OCI-LY1 (cell line): ENCODE measurements around the gene COA8.

Experiments
- H2AFZ ChIP-seq: fragments of 200-600 bp; sonication (generic), shearing (Covaris generic); 2 replicates; pipeline ENCODE4 v1.6.0; 2014; ENCODE audit warnings: antibody characterized with exemption, mild to moderate bottlenecking, low read length
- H3F3A ChIP-seq: fragments of 200-600 bp; sonication (generic), shearing (Covaris generic); 2 replicates; pipeline ENCODE4 v1.6.0; 2014; ENCODE audit warnings: mild to moderate bottlenecking, antibody characterized with exemption, low read length, moderate library complexity; ENCODE audit not compliant: insufficient read depth
- H3K27ac ChIP-seq: fragments of 200-600 bp; sonication (generic); 2 replicates; pipeline ENCODE4 v1.5.1; 2014; ENCODE audit warnings: low read length, mixed run types, mild to moderate bottlenecking, low read depth; ENCODE audit not compliant: poor library complexity, severe bottlenecking
- H3K27me3 ChIP-seq: fragments of 200-600 bp; sonication (generic); 2 replicates; pipeline ENCODE4 v1.6.0; 2014; ENCODE audit warnings: antibody characterized with exemption, mild to moderate bottlenecking, low read length, moderate library complexity; ENCODE audit not compliant: insufficient read depth
- H3K36me3 ChIP-seq: fragments of 200-600 bp; sonication (generic); 2 replicates; pipeline ENCODE4 v1.6.1; 2014; ENCODE audit warnings: mild to moderate bottlenecking, antibody characterized with exemption, low read length, moderate library complexity, mixed read lengths; ENCODE audit not compliant: insufficient read depth
- H3K4me1 ChIP-seq: fragments of 200-600 bp; sonication (generic); 2 replicates; pipeline ENCODE4 v1.5.1; 2014; ENCODE audit warnings: mild to moderate bottlenecking, low read length, moderate library complexity; ENCODE audit not compliant: insufficient read depth, severe bottlenecking
- H3K4me2 ChIP-seq: fragments of 200-600 bp; sonication (generic), shearing (Covaris generic); 2 replicates; pipeline ENCODE4 v1.6.1; 2014; ENCODE audit warnings: low read length
- H3K4me3 ChIP-seq: fragments of 200-600 bp; sonication (generic); 2 replicates; pipeline ENCODE4 v1.5.1; 2014; ENCODE audit warnings: low read length, low read depth, mild to moderate bottlenecking, mixed read lengths; ENCODE audit not compliant: poor library complexity, severe bottlenecking
- H3K79me2 ChIP-seq: fragments of 200-600 bp; shearing (Covaris generic); 2 replicates; pipeline ENCODE4 v1.6.1; 2016; ENCODE audit warnings: mixed run types, low read length, mixed read lengths; ENCODE audit not compliant: insufficient read depth
- H3K9ac ChIP-seq: fragments of 200-600 bp; sonication (generic), shearing (Covaris generic); 2 replicates; pipeline ENCODE4 v1.6.1; 2014; ENCODE audit warnings: mild to moderate bottlenecking, low read length, mixed read lengths
- H3K9me2 ChIP-seq: fragments of 200-600 bp; sonication (generic), shearing (Covaris generic); 2 replicates; pipeline ENCODE4 v1.6.1; 2014; ENCODE audit warnings: low read depth, mild to moderate bottlenecking, low read length, mixed read lengths
- H3K9me3 ChIP-seq: fragments of 200-600 bp; shearing (Covaris generic); 2 replicates; pipeline ENCODE4 v1.6.1; 2014; ENCODE audit warnings: low read length, mixed read lengths
- H4K20me1 ChIP-seq: fragments of 200-600 bp; sonication (generic), shearing (Covaris generic); 2 replicates; pipeline ENCODE4 v1.6.0; 2016; ENCODE audit warnings: mild to moderate bottlenecking, low read length; ENCODE audit not compliant: insufficient read depth
- EZH2 ChIP-seq: fragments of 200-600 bp; sonication (generic), shearing (Covaris generic); IDR thresholded peaks from 2 replicates; pipeline ENCODE4 v1.8.0; 2017; ENCODE audit warnings: borderline replicate concordance, mixed run types, mild to moderate bottlenecking, antibody characterized with exemption, low read length, moderate library complexity, mixed read lengths
- TF ChIP-seq, protein P1 (sequence below): fragments of 200-600 bp; sonication (generic), shearing (Covaris generic); IDR thresholded peaks from 2 replicates; pipeline ENCODE4 v1.5.1; 2017; ENCODE audit warnings: mild to moderate bottlenecking, antibody characterized with exemption, low read length, moderate library complexity, mixed read lengths

COA8 gene

DNA sequence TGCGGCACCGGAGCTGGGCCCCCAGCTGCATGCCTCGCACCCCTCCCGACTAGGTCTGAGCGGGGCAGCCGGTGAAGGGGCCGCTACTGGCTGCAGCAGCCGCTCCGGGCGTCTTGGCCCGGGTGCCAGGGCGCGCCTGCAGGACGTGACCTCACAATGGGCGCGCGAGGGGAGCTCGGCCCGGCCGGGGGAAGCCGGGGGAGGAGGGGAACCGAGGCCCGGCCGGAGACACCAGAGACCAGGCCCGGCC lies 656 bp upstream of the COA8 start:
- Histone ChIP-seq H3K36me3 (peaks cover 38% of the 10 kb centered on the region), H3K9me3 (no peaks in the 10 kb centered on the region), H3K79me2 (peaks cover 73% of the 10 kb centered on the region), H2AFZ (no peak overlapping the region), H3K4me1 (peaks cover 41% of the 10 kb centered on the region), H3K4me3 (peak overlapping the region; percentile 82), H3K27ac (peak overlapping the region; percentile 47), H3F3A (no peaks in the 10 kb centered on the region), H3K27me3 (no peaks in the 10 kb centered on the region), H3K9ac (peak overlapping the region; percentile 82), H3K4me2 (peak overlapping the region; percentile 100), H3K9me2 (no peaks in the 10 kb centered on the region), H4K20me1 (no peaks in the 10 kb centered on the region; the same call in 1 of the 2 replicates)
- TF ChIP-seq, protein P1, sequence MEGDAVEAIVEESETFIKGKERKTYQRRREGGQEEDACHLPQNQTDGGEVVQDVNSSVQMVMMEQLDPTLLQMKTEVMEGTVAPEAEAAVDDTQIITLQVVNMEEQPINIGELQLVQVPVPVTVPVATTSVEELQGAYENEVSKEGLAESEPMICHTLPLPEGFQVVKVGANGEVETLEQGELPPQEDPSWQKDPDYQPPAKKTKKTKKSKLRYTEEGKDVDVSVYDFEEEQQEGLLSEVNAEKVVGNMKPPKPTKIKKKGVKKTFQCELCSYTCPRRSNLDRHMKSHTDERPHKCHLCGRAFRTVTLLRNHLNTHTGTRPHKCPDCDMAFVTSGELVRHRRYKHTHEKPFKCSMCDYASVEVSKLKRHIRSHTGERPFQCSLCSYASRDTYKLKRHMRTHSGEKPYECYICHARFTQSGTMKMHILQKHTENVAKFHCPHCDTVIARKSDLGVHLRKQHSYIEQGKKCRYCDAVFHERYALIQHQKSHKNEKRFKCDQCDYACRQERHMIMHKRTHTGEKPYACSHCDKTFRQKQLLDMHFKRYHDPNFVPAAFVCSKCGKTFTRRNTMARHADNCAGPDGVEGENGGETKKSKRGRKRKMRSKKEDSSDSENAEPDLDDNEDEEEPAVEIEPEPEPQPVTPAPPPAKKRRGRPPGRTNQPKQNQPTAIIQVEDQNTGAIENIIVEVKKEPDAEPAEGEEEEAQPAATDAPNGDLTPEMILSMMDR, result no peak
- TF ChIP-seq EZH2, result no peak

DNA sequence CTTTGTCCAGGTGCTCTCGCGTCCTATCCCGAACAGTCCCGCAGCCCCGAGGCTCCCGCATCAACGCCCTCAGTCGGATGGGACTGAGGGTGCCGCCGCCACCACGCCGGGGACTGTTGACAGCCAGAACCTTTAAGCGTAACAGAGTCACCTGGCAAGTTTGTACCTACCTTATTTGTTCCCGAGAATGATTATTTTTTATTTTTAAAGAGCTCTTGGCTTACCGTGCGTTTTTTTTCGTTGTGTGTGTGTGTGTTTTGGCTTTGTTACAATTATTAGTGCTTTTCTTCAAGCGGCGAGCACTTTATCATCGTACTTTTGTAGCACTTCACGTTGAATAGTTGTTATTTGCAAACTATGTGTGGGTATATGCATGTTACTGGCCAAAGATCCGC lies 463 bp downstream of the COA8 start:
- Histone ChIP-seq H3K4me3 (peak overlapping the region; percentile 82), H3K9me2 (no peaks in the 10 kb centered on the region), H3K4me2 (peak overlapping the region; percentile 100), H4K20me1 (no peaks in the 10 kb centered on the region; the same call in 1 of the 2 replicates), H3K79me2 (peaks cover 75% of the 10 kb centered on the region), H2AFZ (peak overlapping the region; percentile 56; the same call in 1 of the 2 replicates), H3K4me1 (peaks cover 45% of the 10 kb centered on the region), H3F3A (no peaks in the 10 kb centered on the region), H3K9ac (peak overlapping the region; percentile 82), H3K27ac (peak overlapping the region; percentile 47), H3K9me3 (no peaks in the 10 kb centered on the region), H3K36me3 (peaks cover 28% of the 10 kb centered on the region), H3K27me3 (no peaks in the 10 kb centered on the region)
- no peak for TF ChIP-seq EZH2
- TF ChIP-seq, protein P1, result no peak

DNA sequence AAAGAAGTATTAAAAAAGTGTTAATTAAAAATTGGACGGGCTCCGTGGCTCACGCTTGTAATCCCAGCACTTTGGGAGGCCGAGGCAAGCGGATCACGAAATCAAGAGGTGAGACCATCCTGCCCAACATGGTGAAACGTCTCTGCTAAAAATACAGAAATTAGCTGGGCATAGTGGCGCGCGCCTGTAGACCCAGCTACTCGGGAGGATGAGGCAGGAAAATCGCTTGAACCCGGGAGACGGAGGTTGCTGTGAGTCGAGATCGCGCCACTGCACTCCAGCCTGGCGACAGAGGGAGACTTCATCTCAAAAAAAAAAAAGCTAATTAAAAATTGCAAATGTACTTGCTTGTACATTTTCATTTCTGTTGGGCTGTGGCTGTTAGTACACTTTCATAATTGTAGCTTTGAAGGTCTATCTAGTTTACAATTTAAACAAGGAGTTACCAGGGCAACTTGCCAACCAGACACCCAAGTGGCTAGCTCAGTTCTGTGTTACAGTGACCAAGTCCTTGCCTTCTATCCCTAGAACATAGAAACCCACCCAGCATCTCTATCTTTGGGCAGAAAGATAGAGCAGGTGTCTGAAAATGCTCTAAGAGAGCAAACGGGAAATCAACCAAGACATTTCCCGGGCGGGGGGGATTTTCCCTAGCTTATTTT lies 1.2 kb downstream of the COA8 start:
- H3F3A ChIP-seq, result no peaks in the 10 kb centered on the region

More for the DNA sequence above, 1.2 kb downstream of the COA8 start:
- H3K27ac ChIP-seq, result peak overlapping the region; percentile 47
- peak overlapping the region; percentile 82 for H3K4me3 ChIP-seq
- peak overlapping the region; percentile 82 for H3K9ac ChIP-seq
- TF ChIP-seq EZH2, result no peak
- TF ChIP-seq, protein P1, result no peak
- no peaks in the 10 kb centered on the region for H3K9me2 ChIP-seq
- no peaks in the 10 kb centered on the region for H3K9me3 ChIP-seq
- H4K20me1 ChIP-seq, result no peaks in the 10 kb centered on the region; the same call in 1 of the 2 replicates
- H3K4me1 ChIP-seq, result peaks cover 46% of the 10 kb centered on the region
- peak overlapping the region; percentile 100 for H3K4me2 ChIP-seq
- H3K79me2 ChIP-seq, result peaks cover 71% of the 10 kb centered on the region
- H3K36me3 ChIP-seq, result peaks cover 20% of the 10 kb centered on the region
- no peaks in the 10 kb centered on the region for H3K27me3 ChIP-seq
- no peak overlapping the region for H2AFZ ChIP-seq
